ENCODE measurements around the gene SLC6A13.

The SLC6A13 gene

GRCh38 chr12:176321-177181 lies 86.1 kb downstream of the SLC6A13 start:
- DNase-seq: no peak

- DNase-seq: no peak
Observed at GRCh38 chr12:175759-176158, 86.9 kb downstream of the SLC6A13 start.

GRCh38 chr12:175250-175649 lies 87.4 kb downstream of the SLC6A13 start:
- DNase-seq: no peak

GRCh38 chr12:174596-174995 lies 88.0 kb downstream of the SLC6A13 start:
- DNase-seq: no peak

GRCh38 chr12:174124-174523 lies 88.5 kb downstream of the SLC6A13 start:
- DNase-seq: no peak

GRCh38 chr12:172732-173161 lies 89.9 kb downstream of the SLC6A13 start:
- DNase-seq: no peak

GRCh38 chr12:171743-172676 lies 90.6 kb downstream of the SLC6A13 start:
- DNase-seq: no peak

GRCh38 chr12:171276-171675 lies 91.4 kb downstream of the SLC6A13 start:
- DNase-seq: no peak

Data from islet precursor cell (in vitro differentiated cells).